SW 1271 (cell line): ENCODE results near the gene APOBEC3F.

ENCODE experiments used
- DNase-seq, 2 experiments: peaks; one replicate each; lab custom pipeline; 2025; lab: John Stamatoyannopoulos, UW

The APOBEC3F gene

GRCh38 chr22:39092111-39092862 is 51.6 kb downstream of the APOBEC3F start:
- DNase-seq, result no peak

GRCh38 chr22:39094717-39095389 is 54.2 kb downstream of the APOBEC3F start:
- no peak for DNase-seq

- DNase-seq, result no peak
Observed at GRCh38 chr22:39095971-39096370, 55.3 kb downstream of the APOBEC3F start.

- no peak for DNase-seq
Observed at GRCh38 chr22:39097098-39098020, 56.7 kb downstream of the APOBEC3F start, which contains the start of gene APOBEC3H. Gene APOBEC3H (plus strand): TSS chr22:39097244. CDS start chr22:39100279, 3,035 bp downstream.

GRCh38 chr22:39098026-39098425 is 57.4 kb downstream of the APOBEC3F start:
- DNase-seq, result no peak

- no peak for DNase-seq
Observed at GRCh38 chr22:39098576-39098975, 57.9 kb downstream of the APOBEC3F start.

GRCh38 chr22:39101226-39101625 is 60.6 kb downstream of the APOBEC3F start:
- no peak for DNase-seq

GRCh38 chr22:39103431-39103830 is 62.8 kb downstream of the APOBEC3F start:
- no peak for DNase-seq
